Subcutaneous abdominal adipose tissue (tissue), 5 donors: Measurements from ENCODE around the gene CTSW.
A peak's percentile ranks its signal among the peaks of the same experiment; 100 is the strongest.

Experiments
- H3K27ac ChIP-seq: one replicate; pipeline ENCODE4 v1.7.0; 2013; ENCODE audit warnings: low read depth, mild to moderate bottlenecking, inconsistent platforms, low read length, moderate library complexity
- H3K27me3 ChIP-seq, 5 donors: one replicate each; pipeline ENCODE4 v1.7.0; 2013; ENCODE audit warnings: low read length in 5 of 5, inconsistent platforms in 1 of 5; ENCODE audit not compliant: control insufficient read depth in 5 of 5, insufficient read depth in 4 of 5
- H3K36me3 ChIP-seq, 5 donors: one replicate each; pipeline ENCODE4 v1.7.0; 2013; ENCODE audit warnings: low read length in 5 of 5; ENCODE audit not compliant: control insufficient read depth in 5 of 5, insufficient read depth in 5 of 5
- H3K4me1 ChIP-seq, 5 donors: one replicate each; pipeline ENCODE4 v1.7.0; 2013; ENCODE audit warnings: low read length in 5 of 5, mild to moderate bottlenecking in 3 of 5, moderate library complexity in 1 of 5; ENCODE audit not compliant: control insufficient read depth in 5 of 5, insufficient read depth in 5 of 5
- H3K4me3 ChIP-seq, 5 donors: one replicate each; pipeline ENCODE4 v1.7.0; 2013; ENCODE audit warnings: low read length in 5 of 5, low read depth in 1 of 5
- H3K9ac ChIP-seq, 5 donors: one replicate each; pipeline ENCODE4 v1.7.0; 2013; ENCODE audit warnings: low read length in 5 of 5, mild to moderate bottlenecking in 4 of 5, moderate library complexity in 3 of 5
- H3K9me3 ChIP-seq, 5 donors: one replicate each; pipeline ENCODE4 v1.7.0; 2013; ENCODE audit warnings: low read length in 5 of 5; ENCODE audit not compliant: control insufficient read depth in 5 of 5
- donor health status: healthy.
- donor health status: healthy.
- donor health status: healthy.
- donor health status: healthy.
- donor health status: healthy.

CTSW gene

DNA sequence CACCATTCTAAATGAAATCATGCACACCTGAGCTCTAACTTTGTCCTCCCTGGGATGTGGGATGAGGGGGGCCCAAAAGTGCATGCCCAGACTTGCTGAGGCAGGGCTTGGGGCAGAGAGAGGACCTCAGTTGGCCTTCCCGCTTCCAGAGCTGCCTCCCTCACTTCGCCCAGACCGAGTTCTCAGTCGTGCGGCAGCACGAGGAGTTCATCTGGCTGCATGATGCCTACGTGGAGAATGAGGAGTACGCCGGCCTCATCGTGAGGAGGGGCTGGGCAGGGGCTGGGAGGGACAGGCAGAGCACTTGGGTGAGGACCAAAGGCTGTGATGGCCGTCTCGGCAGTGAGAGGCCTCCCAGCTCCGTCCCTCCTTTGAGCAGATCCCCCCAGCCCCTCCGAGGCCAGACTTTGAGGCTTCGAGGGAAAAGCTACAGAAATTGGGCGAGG is 29.8 kb upstream of the CTSW start:
- Histone ChIP-seq H3K4me1 (no peaks in the 10 kb centered on the region), H3K9me3 (peaks cover 0 to 7% (median 5%) of the 10 kb centered on the region in 5 donors), H3K27ac (no peak overlapping the region), H3K27me3 (no peaks in the 10 kb centered on the region), H3K36me3 (peaks cover 0 to 43% (median 38%) of the 10 kb centered on the region in 5 donors), H3K4me3 (no peak overlapping the region), H3K9ac (no peak overlapping the region)

DNA sequence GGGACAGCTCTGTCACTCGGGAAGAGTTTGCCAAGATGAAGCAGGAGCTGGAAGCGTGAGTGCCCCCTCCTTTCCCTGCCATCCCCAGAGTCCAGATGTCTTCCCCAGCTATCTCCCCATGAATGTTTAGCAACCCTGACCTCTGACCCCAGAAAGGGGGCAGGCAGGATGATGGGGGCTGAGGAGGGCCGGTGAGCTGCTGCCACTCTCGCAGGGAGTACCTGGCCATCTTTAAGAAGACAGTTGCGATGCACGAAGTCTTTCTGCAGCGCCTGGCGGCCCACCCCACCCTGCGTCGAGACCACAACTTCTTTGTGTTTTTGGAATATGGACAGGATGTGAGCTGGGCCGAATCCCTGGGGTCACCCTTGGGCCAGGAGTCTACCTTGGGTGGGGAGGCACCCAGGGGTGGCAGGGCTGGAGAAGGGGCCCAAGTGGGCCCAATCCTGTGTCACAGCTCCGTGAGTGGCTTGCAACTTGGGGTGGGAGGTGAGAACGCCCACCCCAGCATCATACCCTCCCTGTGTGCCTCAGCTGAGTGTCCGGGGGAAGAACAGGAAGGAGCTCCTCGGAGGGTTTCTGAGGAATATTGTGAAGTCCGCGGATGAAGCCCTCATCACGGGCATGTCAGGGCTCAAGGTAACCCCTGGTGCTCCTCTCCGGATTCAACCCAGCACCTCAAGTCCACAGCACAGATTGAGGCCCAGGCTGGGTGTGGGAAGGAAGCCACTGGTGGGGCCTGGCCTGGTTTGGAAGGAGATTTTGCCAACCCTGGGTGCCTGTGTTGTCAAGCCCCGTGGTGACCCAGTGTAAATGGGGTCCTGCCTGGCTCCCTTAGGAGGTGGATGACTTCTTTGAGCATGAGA is 29.2 kb upstream of the CTSW start:
- H3K27me3 ChIP-seq = no peaks in the 10 kb centered on the region
- H3K4me3 ChIP-seq = no peak overlapping the region
- peaks cover 0 to 3% (median 0%) of the 10 kb centered on the region in 5 donors for H3K4me1 ChIP-seq
- peaks cover 0 to 7% (median 5%) of the 10 kb centered on the region in 5 donors for H3K9me3 ChIP-seq
- H3K36me3 ChIP-seq = peaks cover 0 to 50% (median 45%) of the 10 kb centered on the region in 5 donors
- no peak overlapping the region for H3K27ac ChIP-seq
- H3K9ac ChIP-seq = no peak overlapping the region

DNA sequence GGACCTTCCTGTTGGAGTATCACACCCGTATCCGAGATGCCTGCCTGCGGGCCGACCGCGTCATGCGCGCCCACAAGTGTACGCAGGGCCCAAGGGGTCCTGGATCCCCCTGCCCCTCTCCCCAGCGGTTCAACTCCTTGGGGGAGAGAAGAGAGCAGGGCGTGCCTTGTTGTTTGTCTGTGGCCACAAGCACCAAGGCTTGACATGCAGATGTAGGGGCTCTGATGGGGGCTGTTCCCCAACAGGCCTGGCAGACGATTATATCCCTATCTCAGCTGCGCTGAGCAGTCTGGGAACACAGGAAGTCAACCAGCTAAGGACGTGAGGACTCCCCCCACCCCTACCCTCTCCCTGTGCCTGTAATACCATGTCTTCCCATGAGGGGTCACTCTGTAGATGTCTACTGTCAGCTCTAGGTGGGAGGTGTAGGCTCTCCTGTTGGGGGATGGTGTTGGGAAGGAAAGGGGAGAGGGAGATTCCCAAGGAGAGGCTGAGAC is 28.5 kb upstream of the CTSW start:
- H3K36me3 ChIP-seq = peaks cover 0 to 57% (median 51%) of the 10 kb centered on the region in 5 donors

DNA sequence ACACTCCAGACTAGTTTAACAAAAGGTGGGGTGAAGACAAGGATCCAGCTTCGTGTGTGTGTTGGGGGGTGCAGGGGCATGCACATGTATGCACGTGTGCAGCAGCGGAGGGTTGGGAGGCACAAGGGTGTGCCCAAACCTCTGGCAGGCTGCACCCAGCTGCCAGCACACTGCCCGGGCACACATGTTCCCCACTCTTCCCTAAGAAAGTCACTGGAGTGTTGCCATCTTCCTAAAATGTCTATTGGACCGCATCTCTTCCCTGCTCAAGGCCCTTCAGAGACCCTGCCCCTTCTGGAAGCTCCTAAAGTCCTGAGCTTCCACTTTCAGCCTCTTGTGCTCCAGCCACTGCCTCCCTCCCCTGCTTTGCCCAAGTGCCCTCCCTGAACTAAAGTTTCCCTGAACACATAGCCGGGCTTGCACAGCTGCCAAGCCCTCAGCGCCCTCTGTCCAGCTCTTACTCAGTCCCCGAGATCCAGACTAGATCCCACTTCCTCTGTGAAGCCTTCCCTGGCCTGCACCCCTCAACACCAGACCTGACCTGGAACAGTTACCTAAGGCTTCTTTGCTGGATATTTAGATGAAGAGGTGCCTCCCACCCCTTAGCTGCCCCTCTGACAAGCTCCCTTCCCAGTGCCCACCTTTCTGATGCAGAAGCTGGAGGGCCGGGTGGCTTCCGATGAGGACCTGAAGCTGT is 27.7 kb upstream of the CTSW start:
- Histone ChIP-seq H3K4me3 (no peak overlapping the region), H3K36me3 (peaks cover 0 to 58% (median 51%) of the 10 kb centered on the region in 5 donors), H3K4me1 (peaks cover 7 to 18% (median 13%) of the 10 kb centered on the region in 5 donors), H3K9me3 (peaks cover 0 to 7% (median 5%) of the 10 kb centered on the region in 5 donors), H3K27ac (no peak overlapping the region), H3K27me3 (no peaks in the 10 kb centered on the region), H3K9ac (no peak overlapping the region)

More for the DNA sequence above, 28.5 kb upstream of the CTSW start:
- peaks cover 2 to 10% (median 5%) of the 10 kb centered on the region in 5 donors for H3K4me1 ChIP-seq
- H3K27ac ChIP-seq = no peak overlapping the region
- H3K27me3 ChIP-seq = no peaks in the 10 kb centered on the region
- peaks cover 0 to 7% (median 5%) of the 10 kb centered on the region in 5 donors for H3K9me3 ChIP-seq
- no peak overlapping the region for H3K4me3 ChIP-seq
- no peak overlapping the region for H3K9ac ChIP-seq

DNA sequence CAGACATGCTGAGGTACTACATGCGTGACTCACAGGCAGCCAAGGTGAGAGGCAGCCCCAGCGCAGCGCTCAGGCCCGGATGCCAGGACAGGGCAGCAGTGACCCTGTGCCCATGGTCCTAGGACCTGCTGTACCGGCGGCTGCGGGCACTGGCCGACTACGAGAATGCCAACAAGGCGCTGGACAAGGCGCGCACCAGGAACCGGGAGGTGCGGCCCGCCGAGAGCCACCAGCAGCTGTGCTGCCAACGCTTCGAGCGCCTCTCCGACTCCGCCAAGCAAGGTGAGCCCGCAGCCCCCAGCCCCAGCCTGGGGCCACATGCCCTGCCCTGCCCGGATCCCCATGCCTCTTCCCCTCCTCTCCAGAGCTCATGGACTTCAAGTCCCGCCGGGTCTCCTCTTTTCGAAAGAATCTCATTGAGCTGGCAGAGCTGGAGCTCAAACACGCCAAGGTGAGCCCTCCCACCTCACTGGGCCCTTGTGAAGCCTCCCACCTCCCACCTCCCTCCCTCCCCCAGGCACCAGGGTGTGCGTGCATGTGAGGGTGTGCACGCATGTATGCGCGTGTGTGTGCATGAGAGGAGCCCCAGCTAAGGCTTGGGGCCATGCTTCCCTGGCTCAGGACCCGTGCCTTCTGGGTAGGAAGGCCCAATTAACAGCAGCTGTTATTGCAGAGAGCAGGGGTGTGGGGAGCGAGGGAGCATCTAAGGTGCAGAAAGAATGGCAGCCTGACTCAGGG is 27.0 kb upstream of the CTSW start:
- Histone ChIP-seq H3K9me3 (peaks cover 0 to 7% (median 5%) of the 10 kb centered on the region in 5 donors), H3K9ac (no peak overlapping the region), H3K27me3 (no peaks in the 10 kb centered on the region), H3K4me3 (no peak overlapping the region), H3K4me1 (peaks cover 7 to 19% (median 13%) of the 10 kb centered on the region in 5 donors), H3K36me3 (peaks cover 0 to 58% (median 51%) of the 10 kb centered on the region in 5 donors), H3K27ac (no peak overlapping the region)

DNA sequence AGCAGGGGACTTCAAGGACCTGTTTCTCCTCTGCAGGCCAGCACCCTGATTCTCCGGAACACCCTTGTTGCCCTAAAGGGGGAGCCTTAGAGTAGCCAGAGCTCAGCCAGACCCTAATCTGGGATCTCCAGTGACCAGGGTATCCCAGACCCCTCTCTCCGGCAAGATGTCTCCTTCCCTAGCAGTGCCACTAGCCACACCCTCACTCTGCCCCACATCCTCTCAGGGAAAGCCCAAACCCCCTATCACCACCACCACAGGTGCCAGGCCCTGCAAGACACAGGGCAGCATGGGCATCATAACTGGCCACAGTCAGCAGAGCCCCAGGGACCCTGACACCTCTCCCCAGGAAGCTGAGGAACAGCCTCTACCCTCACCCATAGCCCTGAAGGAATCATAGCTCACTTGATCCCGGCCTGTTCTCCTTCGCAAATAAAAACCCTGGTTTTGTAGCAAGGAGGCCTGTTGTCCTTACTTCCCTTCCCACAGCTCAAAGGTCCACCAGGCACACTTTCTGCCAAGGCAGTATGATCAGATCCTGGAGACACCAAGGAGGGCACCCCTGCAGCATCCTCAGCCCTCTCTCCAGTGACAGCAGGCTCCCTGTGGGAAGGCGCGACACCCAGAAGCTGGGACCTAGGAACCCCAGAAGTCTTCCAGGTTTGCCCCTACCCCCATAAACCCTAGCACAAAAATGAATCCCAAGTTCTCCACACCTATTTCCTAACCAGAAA is 26.2 kb upstream of the CTSW start:
- H3K27ac ChIP-seq = no peak overlapping the region
- H3K9me3 ChIP-seq = peaks cover 0 to 7% (median 5%) of the 10 kb centered on the region in 5 donors
- no peak overlapping the region for H3K9ac ChIP-seq
- peaks cover 0 to 58% (median 51%) of the 10 kb centered on the region in 5 donors for H3K36me3 ChIP-seq
- H3K4me1 ChIP-seq = peaks cover 7 to 21% (median 15%) of the 10 kb centered on the region in 5 donors
- H3K4me3 ChIP-seq = no peak overlapping the region
- H3K27me3 ChIP-seq = no peaks in the 10 kb centered on the region

DNA sequence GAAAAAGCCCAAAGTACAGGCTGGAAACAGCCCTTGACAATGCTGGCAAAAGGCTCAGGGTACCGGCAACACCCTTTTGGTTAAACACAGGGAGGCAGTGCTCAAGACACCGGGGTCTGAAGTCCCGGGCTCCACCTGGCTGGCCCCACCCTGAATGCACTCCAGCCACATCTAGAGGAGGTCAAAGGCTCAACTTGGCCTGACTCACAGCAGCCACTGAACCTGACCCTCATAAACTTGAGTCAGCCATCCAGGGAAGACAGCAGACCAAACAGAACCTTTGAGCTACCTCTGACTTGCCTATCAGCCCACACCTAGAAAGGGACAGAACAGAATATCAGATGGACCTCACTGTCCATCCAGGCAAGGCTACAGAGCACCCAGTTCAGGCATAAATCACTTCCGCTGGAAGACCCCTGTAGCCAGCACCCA is 25.5 kb upstream of the CTSW start:
- Histone ChIP-seq H3K4me1 (peaks cover 11 to 28% (median 22%) of the 10 kb centered on the region in 5 donors), H3K9me3 (peaks cover 0 to 7% (median 5%) of the 10 kb centered on the region in 5 donors), H3K9ac (no peak overlapping the region), H3K36me3 (peaks cover 0 to 58% (median 51%) of the 10 kb centered on the region in 5 donors), H3K4me3 (no peak overlapping the region), H3K27me3 (no peaks in the 10 kb centered on the region), H3K27ac (no peak overlapping the region)

- H3K4me1 ChIP-seq = peaks cover 11 to 38% (median 32%) of the 10 kb centered on the region in 5 donors
- H3K36me3 ChIP-seq = peaks cover 0 to 58% (median 51%) of the 10 kb centered on the region in 5 donors
Observed at GRCh38 chr11:65854852-65855837, 24.5 kb upstream of the CTSW start.

More at GRCh38 chr11:65854852-65855837, 24.5 kb upstream of the CTSW start:
- no peak overlapping the region for H3K9ac ChIP-seq
- no peaks in the 10 kb centered on the region for H3K27me3 ChIP-seq
- H3K9me3 ChIP-seq = peaks cover 0 to 7% (median 5%) of the 10 kb centered on the region in 5 donors
- H3K27ac ChIP-seq = no peak overlapping the region
- H3K4me3 ChIP-seq = peak overlapping the region in 1 of 5 donors; percentile 97
